ENCODE results near the gene RANBP17. TPM values are rescaled to one million over a fixed set of nuclear protein-coding genes. Genes with fewer than 3 reads are reported as not detected.

The RANBP17 gene
- total and polyA plus RNA-seq, 9 of the 15 experiments (the other 6 are each of a cell fraction or from before 2014, with no cell fraction given) = not detected

- TF ChIP-seq MGA (IDR thresholded peaks at IDR 0.05) = no peak
- no peak for TF ChIP-seq SMARCC2 (IDR thresholded peaks at IDR 0.05; ENCODE audit: low read depth)
- no peak for TF ChIP-seq POLR2AphosphoS2 (IDR thresholded peaks at IDR 0.05; ENCODE audit: low read length)
- no peak for TF ChIP-seq IFI16 (CRISPR knock-in tag; IDR thresholded peaks at IDR 0.05)
- no peak for TF ChIP-seq ZNF197 (CRISPR knock-in tag; IDR thresholded peaks at IDR 0.05; ENCODE audit: low read depth)
- no peak for TF ChIP-seq E2F1 (CRISPR knock-in tag; IDR thresholded peaks at IDR 0.05)
- TF ChIP-seq ZNF280B (CRISPR knock-in tag; IDR thresholded peaks at IDR 0.05) = no peak
- no peak for TF ChIP-seq THRA (IDR thresholded peaks at IDR 0.05)
- TF ChIP-seq SMAD3 (CRISPR knock-in tag; conservative IDR thresholded peaks at IDR 0.05) = no peak
- TF ChIP-seq ZNF507 (tag; conservative IDR thresholded peaks at IDR 0.05) = no peak
These were observed 306.4 kb downstream of the RANBP17 start (continued) for GRCh38 chr5:171168171-171168570.

All from K562 (cell line).